SK-N-MC (cell line): ENCODE results near the gene ZNF789.

Experiments used
- EZH2 ChIP-seq: fragments of 200-600 bp; sonication (generic); IDR thresholded peaks from one replicate; pipeline ENCODE4 v1.6.1; 2017; ENCODE audit warnings: antibody characterized with exemption
- POLR2AphosphoS5 ChIP-seq: IDR thresholded peaks from 2 replicates; pipeline ENCODE4 v1.6.1; 2012; ENCODE audit warnings: mild to moderate bottlenecking, low read depth, low read length, borderline replicate concordance

DNA sequence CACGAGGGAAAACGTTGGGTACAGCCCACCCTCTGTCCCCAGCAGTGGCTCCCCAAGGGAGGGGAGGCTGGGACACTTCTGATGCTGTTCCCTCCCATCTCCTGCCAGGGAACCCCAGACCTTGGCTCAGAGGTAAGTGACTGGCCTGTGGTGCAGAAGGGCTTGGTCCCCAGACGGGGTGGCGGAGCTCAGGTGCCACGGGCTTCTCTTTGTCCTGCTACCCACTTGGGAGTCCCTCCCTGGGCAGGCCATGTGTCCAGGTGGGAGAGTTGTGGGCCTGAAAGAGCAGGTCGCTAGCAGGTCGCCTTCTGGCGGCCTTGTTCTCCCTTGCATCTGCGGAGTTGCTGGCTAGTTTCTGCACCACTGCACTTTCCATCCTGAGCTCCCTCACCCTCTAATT lies 16.8 kb upstream of the ZNF789 start:
- no peak for TF ChIP-seq EZH2
- no peak for TF ChIP-seq POLR2AphosphoS5
